Trophoblast cell (in vitro differentiated cells and primary cell): ENCODE data around the gene MEIKIN.
"Not testable (repeated sequence)": the region's sequence is repeated elsewhere in the genome, so short reads cannot be mapped to it uniquely, and the experiment has no call there.

Source experiments
- DNase-seq, 2 donors: peaks; one replicate each; pipeline ENCODE4 v3.0.0-alpha.2; 2016
- H2AFZ ChIP-seq: 2 replicates; pipeline ENCODE4 v1.6.1; 2013; ENCODE audit warnings: low read length, moderate library complexity, mild to moderate bottlenecking; ENCODE audit not compliant: insufficient read depth, poor library complexity
- H2AK5ac ChIP-seq: 2 replicates; pipeline ENCODE4 v1.6.1; 2013; ENCODE audit warnings: mild to moderate bottlenecking, low read length
- H2BK120ac ChIP-seq: 2 replicates; pipeline ENCODE4 v1.6.1; 2013; ENCODE audit warnings: low read length, mild to moderate bottlenecking, moderate library complexity; ENCODE audit not compliant: insufficient read depth, poor library complexity
- H2BK12ac ChIP-seq: 2 replicates; pipeline ENCODE4 v1.6.1; 2013; ENCODE audit warnings: mild to moderate bottlenecking, low read length, moderate library complexity
- H2BK5ac ChIP-seq: 2 replicates; pipeline ENCODE4 v1.6.1; 2013; ENCODE audit warnings: low read length, low read depth, moderate library complexity, mild to moderate bottlenecking; ENCODE audit not compliant: poor library complexity
- H3K14ac ChIP-seq: 2 replicates; pipeline ENCODE4 v1.6.1; 2013; ENCODE audit warnings: mild to moderate bottlenecking, low read length
- H3K18ac ChIP-seq: 2 replicates; pipeline ENCODE4 v1.6.1; 2013; ENCODE audit warnings: mild to moderate bottlenecking, low read length
- H3K23ac ChIP-seq: 2 replicates; pipeline ENCODE4 v1.6.1; 2013; ENCODE audit warnings: low read length
- H3K27ac ChIP-seq: 2 replicates; pipeline ENCODE4 v1.5.1; 2013; ENCODE audit warnings: low read depth, mild to moderate bottlenecking, inconsistent platforms, low read length, moderate library complexity
- H3K27me3 ChIP-seq: 2 replicates; pipeline ENCODE4 v1.6.1; 2013; ENCODE audit warnings: inconsistent platforms, mild to moderate bottlenecking, low read length, moderate library complexity; ENCODE audit not compliant: insufficient read depth
- H3K36me3 ChIP-seq, 2 experiments: 1 replicate in 1 of 2; 2 replicates in 1 of 2; pipeline ENCODE4 v1.6.1; 2013; ENCODE audit warnings: low read length in 2 of 2, mild to moderate bottlenecking in 2 of 2, moderate library complexity in 1 of 2; ENCODE audit not compliant: insufficient read depth in 2 of 2, control insufficient read depth in 1 of 2
- H3K4ac ChIP-seq: 2 replicates; pipeline ENCODE4 v1.6.1; 2013; ENCODE audit warnings: low read depth, mild to moderate bottlenecking, low read length, moderate library complexity
- H3K4me1 ChIP-seq, 2 experiments: 1 replicate in 1 of 2; 2 replicates in 1 of 2; pipeline ENCODE4 v1.6.1; 2013; ENCODE audit warnings: low read length in 2 of 2, mild to moderate bottlenecking in 2 of 2, moderate library complexity in 1 of 2; ENCODE audit not compliant: insufficient read depth in 2 of 2, control insufficient read depth in 1 of 2
- H3K4me2 ChIP-seq: 2 replicates; pipeline ENCODE4 v1.6.1; 2013; ENCODE audit warnings: inconsistent platforms, mild to moderate bottlenecking, low read length, moderate library complexity
- H3K4me3 ChIP-seq: 2 replicates; pipeline ENCODE4 v1.5.1; 2013; ENCODE audit warnings: mild to moderate bottlenecking, low read depth, low read length, inconsistent platforms
- H3K79me1 ChIP-seq: one replicate; pipeline ENCODE4 v1.6.1; 2013; ENCODE audit warnings: low read length
- H3K79me2 ChIP-seq: 2 replicates; pipeline ENCODE4 v1.6.1; 2013; ENCODE audit warnings: low read length, mild to moderate bottlenecking; ENCODE audit not compliant: control insufficient read depth, insufficient read depth, poor library complexity
- H3K9ac ChIP-seq: 2 replicates; pipeline ENCODE4 v1.6.1; 2013; ENCODE audit warnings: mild to moderate bottlenecking, low read length
- H3K9me3 ChIP-seq: 2 replicates; pipeline ENCODE4 v1.6.1; 2013; ENCODE audit warnings: low read depth, mild to moderate bottlenecking, control low read depth, inconsistent platforms, low read length; ENCODE audit not compliant: insufficient read depth
- H4K12ac ChIP-seq: 2 replicates; pipeline ENCODE4 v1.6.1; 2013; ENCODE audit warnings: low read depth, mild to moderate bottlenecking, low read length, moderate library complexity
- H4K8ac ChIP-seq: 2 replicates; pipeline ENCODE4 v1.6.1; 2013; ENCODE audit warnings: low read depth, mild to moderate bottlenecking, low read length, moderate library complexity
- H4K91ac ChIP-seq: one replicate; pipeline ENCODE4 v1.6.1; 2013; ENCODE audit warnings: low read depth, mild to moderate bottlenecking, low read length, moderate library complexity
- WGBS: extraction: QIAGEN DNeasy Blood & Tissue Kit; methylation state at CpG from one replicate; pipeline ENCODE4 v1.1.7; 2013; ENCODE audit warnings: missing lambda C conversion rate; ENCODE audit not compliant: insufficient read length, insufficient coverage; ENCODE audit errors: extremely low coverage; 5-methylcytosine and 5-hydroxymethylcytosine counted together

The MEIKIN gene

GRCh38 chr5:131906668-131907067 is 38.8 kb downstream of the MEIKIN start:
- no CpG with 5 or more reads among the region's 2 CpGs for WGBS
- Histone ChIP-seq H3K14ac (no peak overlapping the region), H2AK5ac (no peak overlapping the region), H3K9ac (no peak overlapping the region), H4K8ac (no peak overlapping the region), H2AFZ (no peak overlapping the region), H3K4me1 (no peaks in the 10 kb centered on the region), H2BK5ac (no peak overlapping the region), H3K36me3 (no peaks in the 10 kb centered on the region), H2BK120ac (no peak overlapping the region), H3K9me3 (no peaks in the 10 kb centered on the region), H3K27me3 (no peaks in the 10 kb centered on the region), H3K4me3 (no peak overlapping the region), H4K12ac (no peak overlapping the region), H3K4me2 (no peak overlapping the region), H3K4ac (no peak overlapping the region), H4K91ac (no peak overlapping the region), H2BK12ac (no peak overlapping the region), H3K79me2 (no peaks in the 10 kb centered on the region), H3K18ac (no peak overlapping the region), H3K79me1 (no peaks in the 10 kb centered on the region), H3K27ac (no peak overlapping the region), H3K23ac (no peak overlapping the region)
- no peak for DNase-seq

GRCh38 chr5:131902266-131902665 is 43.2 kb downstream of the MEIKIN start:
- not testable (repeated sequence) for H4K8ac ChIP-seq, H3K27me3 ChIP-seq, DNase-seq, H3K79me1 ChIP-seq, H3K9ac ChIP-seq, H2BK12ac ChIP-seq, H2AK5ac ChIP-seq, H3K14ac ChIP-seq, H3K9me3 ChIP-seq, H3K23ac ChIP-seq, H3K79me2 ChIP-seq, H3K18ac ChIP-seq, H3K36me3 ChIP-seq, H3K27ac ChIP-seq, H2BK5ac ChIP-seq, H4K91ac ChIP-seq, H3K4me1 ChIP-seq, H4K12ac ChIP-seq, H2BK120ac ChIP-seq, H3K4me2 ChIP-seq, H2AFZ ChIP-seq, H3K4me3 ChIP-seq, H3K4ac ChIP-seq
- WGBS: no CpG with 5 or more reads among the region's 1 CpG

GRCh38 chr5:131899686-131900085 is 45.8 kb downstream of the MEIKIN start:
- Histone ChIP-seq H3K36me3 (no peaks in the 10 kb centered on the region), H3K18ac (no peak overlapping the region), H2AK5ac (no peak overlapping the region), H3K9me3 (peaks cover 7% of the 10 kb centered on the region), H2BK120ac (no peak overlapping the region), H4K12ac (no peak overlapping the region), H3K4me1 (no peaks in the 10 kb centered on the region), H3K23ac (no peak overlapping the region), H3K4me2 (no peak overlapping the region), H2BK12ac (no peak overlapping the region), H3K27ac (no peak overlapping the region), H2AFZ (no peak overlapping the region), H3K4me3 (no peak overlapping the region), H2BK5ac (no peak overlapping the region), H3K79me1 (no peaks in the 10 kb centered on the region), H3K9ac (no peak overlapping the region), H4K91ac (no peak overlapping the region), H3K79me2 (no peaks in the 10 kb centered on the region), H3K14ac (no peak overlapping the region), H3K4ac (no peak overlapping the region), H3K27me3 (no peaks in the 10 kb centered on the region), H4K8ac (no peak overlapping the region)
- DNase-seq: no peak

- WGBS: no CpG with 5 or more reads among the region's 5 CpGs
Measured at GRCh38 chr5:131883984-131884383, 61.5 kb downstream of the MEIKIN start.

More at GRCh38 chr5:131883984-131884383, 61.5 kb downstream of the MEIKIN start:
- Histone ChIP-seq H3K18ac (no peak overlapping the region), H2BK120ac (no peak overlapping the region), H3K9ac (no peak overlapping the region), H3K23ac (no peak overlapping the region), H4K91ac (no peak overlapping the region), H3K4me1 (no peaks in the 10 kb centered on the region), H3K14ac (no peak overlapping the region), H3K27me3 (no peaks in the 10 kb centered on the region), H3K27ac (no peak overlapping the region), H4K8ac (no peak overlapping the region), H3K4me3 (no peak overlapping the region), H3K9me3 (no peaks in the 10 kb centered on the region), H3K79me1 (no peaks in the 10 kb centered on the region), H3K36me3 (no peaks in the 10 kb centered on the region), H2BK5ac (no peak overlapping the region), H2AK5ac (no peak overlapping the region), H3K79me2 (no peaks in the 10 kb centered on the region), H4K12ac (no peak overlapping the region), H2BK12ac (no peak overlapping the region), H2AFZ (no peak overlapping the region), H3K4me2 (no peak overlapping the region), H3K4ac (no peak overlapping the region)
- DNase-seq: no peak
